Glomerular endothelial cell (primary cell): ENCODE results near the gene ITGA1. TPM values are rescaled to one million over a fixed set of nuclear protein-coding genes. Genes with fewer than 3 reads are reported as not detected.
"Not testable (repeated sequence)": the region's sequence is repeated elsewhere in the genome, so short reads cannot be mapped to it uniquely, and the experiment has no call there.

Source experiments
- DNase-seq: peaks from one replicate; pipeline ENCODE4 v3.0.0-alpha.2; 2011; ENCODE audit warnings: low read depth, low spot score; ENCODE audit errors: extremely low read depth
- total RNA-seq: library from RNA; depleted of rRNA; stranded (reverse); fragments of >200 nt; gene quantifications from 2 replicates; pipeline ENCODE4 v1.2.3, GENCODE V29; 2015

Gene ITGA1
- total RNA-seq, 1 donor from 2014 or later, result 61.0 TPM

DNA sequence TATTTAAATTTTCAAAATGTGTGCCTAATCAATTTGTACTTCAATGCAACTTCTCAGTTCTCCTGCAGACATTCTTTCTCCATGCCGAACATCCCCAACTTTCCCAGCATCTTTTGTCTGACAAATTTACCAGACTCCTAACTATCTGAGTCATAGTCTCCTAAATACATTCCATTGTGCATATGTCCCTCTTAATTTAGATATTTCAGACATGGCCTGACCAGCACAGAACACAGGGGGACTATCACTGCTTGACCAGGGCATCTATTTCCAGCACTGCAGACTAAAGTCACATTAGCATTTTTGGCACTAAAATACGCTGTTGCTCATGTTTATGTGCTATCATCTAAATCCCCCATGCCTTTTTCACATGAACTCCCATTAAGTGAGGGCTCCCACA lies 71.9 kb downstream of the ITGA1 start:
- no peak for DNase-seq

DNA sequence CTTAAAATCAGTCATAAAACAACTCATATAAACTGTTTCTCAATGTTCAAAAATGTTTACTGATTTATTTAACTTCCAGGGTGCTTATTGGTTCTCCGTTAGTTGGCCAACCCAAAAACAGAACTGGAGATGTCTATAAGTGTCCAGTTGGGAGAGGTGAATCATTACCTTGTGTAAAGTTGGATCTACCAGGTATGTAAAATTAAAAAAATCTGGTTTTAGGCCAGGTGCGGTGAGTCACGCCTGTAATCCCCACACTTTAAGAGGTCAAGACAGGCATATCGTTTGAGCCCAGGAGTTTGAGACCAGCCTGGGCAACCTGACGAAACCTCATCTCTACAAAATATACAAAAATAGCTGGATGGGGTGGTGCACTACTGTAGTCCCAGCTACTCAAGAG lies 73.7 kb downstream of the ITGA1 start:
- no peak for DNase-seq

DNA sequence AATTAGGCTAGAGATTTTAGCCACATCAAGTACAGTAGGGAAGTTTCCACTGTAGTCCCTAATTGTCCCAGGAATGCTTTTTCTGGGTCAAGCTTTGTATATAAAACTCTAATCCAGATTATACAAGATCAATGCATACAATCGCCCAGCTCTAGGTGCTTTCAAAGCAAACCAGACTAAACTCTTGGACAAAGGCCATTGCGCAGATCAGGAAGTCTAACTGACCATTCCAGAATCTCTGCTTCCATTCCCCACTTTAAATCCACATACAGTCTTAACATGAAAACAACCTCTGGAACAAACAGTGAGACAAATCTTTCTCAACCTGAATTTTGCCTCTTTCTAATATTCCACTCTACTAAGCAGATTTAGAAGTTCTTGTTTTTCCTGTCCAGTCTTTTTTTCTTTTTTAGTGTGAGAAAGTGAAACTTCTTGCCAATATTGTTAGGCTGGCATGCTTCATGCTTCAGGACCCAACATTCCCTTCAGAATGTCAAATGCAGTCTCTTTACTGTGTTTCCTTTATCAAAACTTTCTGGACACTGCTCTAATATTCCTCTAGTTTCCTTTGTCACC lies 76.1 kb downstream of the ITGA1 start:
- no peak for DNase-seq

DNA sequence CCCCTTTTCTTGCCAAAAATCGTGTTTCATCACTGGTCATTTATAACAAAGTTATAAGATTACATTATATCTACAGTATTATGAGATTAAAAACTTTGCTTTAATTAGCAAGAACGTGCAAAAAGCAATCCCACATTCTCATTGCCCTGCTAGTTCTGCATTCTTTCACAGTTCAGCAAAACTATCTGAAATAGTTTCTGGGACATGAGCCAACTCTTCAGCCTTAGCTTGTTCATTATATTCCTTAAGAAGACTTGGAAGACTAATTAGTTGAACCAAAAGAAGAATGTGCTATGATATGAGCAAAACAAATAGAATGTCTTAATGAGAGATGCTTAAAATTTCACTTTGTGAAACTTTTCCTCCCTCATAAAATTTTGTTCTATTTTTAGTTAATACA lies 76.7 kb downstream of the ITGA1 start:
- DNase-seq, result no peak

GRCh38 chr5:52864884-52865283 lies 77.2 kb downstream of the ITGA1 start:
- no peak for DNase-seq

DNA sequence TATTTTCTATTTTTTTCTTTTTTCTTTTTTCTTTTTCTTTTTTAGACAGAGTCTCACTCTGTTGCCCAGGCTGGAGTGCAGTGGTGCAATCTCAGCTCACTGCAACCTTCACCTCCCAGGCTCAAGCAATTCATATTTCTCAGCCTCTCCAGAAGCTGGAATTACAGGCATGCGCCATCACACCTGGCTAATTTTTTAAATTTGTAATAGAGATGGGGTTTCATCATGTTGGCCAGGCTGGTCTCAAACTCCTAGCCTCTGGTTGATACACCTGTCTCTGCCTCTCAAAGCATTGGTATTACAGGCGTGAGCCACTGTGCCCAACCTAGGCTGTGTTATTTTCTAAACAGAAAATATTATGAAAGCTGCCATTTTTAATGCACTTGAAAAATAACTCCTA lies 78.3 kb downstream of the ITGA1 start:
- not testable (repeated sequence) for DNase-seq

DNA sequence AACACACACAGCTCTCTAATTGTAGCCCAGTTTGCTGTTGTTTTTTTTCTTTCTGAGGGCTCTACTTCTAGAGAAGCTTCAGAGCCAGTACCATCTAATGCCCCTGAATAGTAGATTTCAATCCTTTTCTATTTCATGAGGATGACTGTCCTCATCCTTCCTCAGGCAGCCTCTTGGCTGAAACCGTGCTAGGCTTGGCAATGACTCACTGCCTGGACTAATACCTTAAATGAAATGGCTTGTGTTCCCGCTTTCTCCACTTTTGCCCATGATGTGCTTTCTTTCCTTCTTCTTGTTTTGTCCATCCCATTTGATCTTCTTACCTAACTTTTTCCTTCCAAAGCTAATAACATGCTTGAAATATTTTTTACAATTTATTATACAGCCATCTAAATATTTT lies 80.1 kb downstream of the ITGA1 start:
- DNase-seq, result no peak

- no peak for DNase-seq
Observed at GRCh38 chr5:52868417-52868816, 80.7 kb downstream of the ITGA1 start.

GRCh38 chr5:52869391-52869790 lies 81.7 kb downstream of the ITGA1 start:
- DNase-seq, result no peak

GRCh38 chr5:52870448-52870847 lies 82.7 kb downstream of the ITGA1 start:
- DNase-seq, result no peak

DNA sequence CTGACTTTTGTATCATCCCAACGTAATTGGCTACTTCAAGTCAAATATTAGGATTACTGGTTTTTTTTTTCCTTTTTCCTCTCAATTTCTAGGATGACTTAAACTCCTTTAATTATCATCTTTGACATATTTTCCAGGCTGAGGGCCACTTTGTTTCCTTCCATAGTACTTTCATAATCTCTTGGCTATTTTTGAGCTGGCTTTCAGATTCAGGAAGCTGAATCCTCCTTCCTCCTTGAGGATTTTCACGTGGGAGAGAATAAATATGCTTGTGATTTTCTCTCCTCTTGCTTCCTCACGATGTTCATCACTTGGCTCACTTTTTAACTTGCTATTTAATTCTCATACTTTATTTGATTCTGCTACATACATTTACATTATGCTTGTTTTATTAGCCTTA lies 88.1 kb downstream of the ITGA1 start:
- DNase-seq, result no peak

GRCh38 chr5:52876456-52876855 lies 88.7 kb downstream of the ITGA1 start:
- no peak for DNase-seq

- no peak for DNase-seq
Observed at GRCh38 chr5:52878656-52879055, 90.9 kb downstream of the ITGA1 start.

DNA sequence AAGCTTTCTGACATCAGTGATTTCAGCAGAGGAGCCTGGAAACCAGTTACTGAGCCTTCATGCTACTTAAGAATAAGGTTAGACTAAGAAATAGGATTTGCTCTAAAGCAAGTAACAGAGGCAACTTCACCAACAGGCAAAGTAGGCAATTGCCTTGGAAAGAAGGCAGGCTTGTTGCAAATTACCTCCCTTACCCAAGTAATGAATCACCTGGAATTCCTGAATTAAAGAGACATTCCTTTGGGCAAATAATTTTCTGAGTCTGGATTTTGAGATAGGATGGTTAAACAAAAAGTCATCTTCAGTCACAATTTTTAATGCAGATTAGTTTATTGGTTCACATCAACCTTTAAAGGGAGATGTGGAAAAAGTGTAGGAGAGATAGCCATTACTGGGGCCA lies 92.8 kb downstream of the ITGA1 start:
- no peak for DNase-seq

- DNase-seq, result no peak
Observed at GRCh38 chr5:52881468-52881867, 93.8 kb downstream of the ITGA1 start.

DNA sequence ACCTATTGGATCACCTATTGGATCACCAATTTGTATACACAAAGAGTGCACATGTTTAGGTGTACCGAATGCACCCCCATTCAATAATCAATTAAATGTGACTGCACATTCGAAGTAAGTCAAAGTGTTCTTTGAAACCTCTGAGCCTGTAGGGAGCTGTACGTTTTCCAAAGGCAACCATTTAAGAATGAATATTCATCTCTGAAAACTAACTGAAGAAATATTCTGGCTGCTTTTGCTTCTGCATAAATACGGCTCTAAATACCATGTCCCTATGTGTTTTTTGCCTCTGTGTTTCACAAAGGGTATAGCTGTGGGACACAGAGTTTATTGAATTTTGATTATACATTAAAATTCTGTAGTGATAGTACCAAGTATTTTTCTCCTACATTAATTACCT lies 95.4 kb downstream of the ITGA1 start:
- DNase-seq, result no peak

DNA sequence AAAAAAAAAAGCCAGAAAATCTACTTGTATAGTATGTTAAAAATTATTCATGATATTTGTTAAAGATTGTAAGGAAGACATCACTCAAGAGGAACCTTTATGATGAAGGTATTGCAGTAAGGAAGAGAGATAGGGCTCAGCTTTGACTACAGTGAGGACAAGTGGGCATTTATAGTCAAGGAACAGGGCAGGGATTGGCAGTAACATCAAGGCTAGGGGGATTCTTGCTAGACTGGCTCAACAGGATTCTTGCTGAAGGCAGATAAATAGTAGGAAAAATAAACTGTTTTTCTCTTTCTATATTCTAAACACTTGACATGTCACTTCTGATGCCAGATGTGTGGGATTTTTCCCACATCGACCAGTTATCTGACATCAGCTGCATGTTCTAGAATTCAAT lies 96.7 kb downstream of the ITGA1 start:
- DNase-seq, result no peak

DNA sequence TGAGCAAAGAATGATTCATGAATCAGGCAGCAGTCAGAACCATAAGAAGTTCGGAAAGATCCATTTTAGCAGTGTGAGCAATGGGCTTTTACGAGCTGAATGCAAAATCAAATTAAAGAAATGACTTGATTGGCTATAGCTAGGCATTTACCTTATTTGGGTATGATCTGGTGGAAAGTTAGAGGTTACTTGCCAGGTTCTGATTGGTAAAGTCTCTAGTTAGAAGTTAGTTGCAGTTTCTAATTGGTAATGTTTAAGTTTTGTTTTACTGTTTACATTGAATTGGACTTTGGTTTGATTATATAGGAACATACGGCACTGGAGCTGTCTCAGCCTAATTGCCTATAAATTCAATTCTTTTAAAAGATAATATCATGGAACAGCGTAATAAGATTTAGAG lies 97.9 kb downstream of the ITGA1 start:
- no peak for DNase-seq

GRCh38 chr5:52886206-52886605 lies 98.5 kb downstream of the ITGA1 start:
- no peak for DNase-seq

GRCh38 chr5:52887066-52887465 lies 99.3 kb downstream of the ITGA1 start:
- DNase-seq, result no peak

GRCh38 chr5:52888363-52888762 lies 100.6 kb downstream of the ITGA1 start:
- no peak for DNase-seq

GRCh38 chr5:52892242-52892878 lies 104.6 kb downstream of the ITGA1 start:
- DNase-seq, result no peak

- peak; percentile 47 for DNase-seq
Observed at GRCh38 chr5:52893105-52893504, 105.4 kb downstream of the ITGA1 start.
